ENCODE data around the gene LCP1.
"Not testable (repeated sequence)": the region's sequence is repeated elsewhere in the genome, so short reads cannot be mapped to it uniquely, and the experiment has no call there.

Gene LCP1, protein sequence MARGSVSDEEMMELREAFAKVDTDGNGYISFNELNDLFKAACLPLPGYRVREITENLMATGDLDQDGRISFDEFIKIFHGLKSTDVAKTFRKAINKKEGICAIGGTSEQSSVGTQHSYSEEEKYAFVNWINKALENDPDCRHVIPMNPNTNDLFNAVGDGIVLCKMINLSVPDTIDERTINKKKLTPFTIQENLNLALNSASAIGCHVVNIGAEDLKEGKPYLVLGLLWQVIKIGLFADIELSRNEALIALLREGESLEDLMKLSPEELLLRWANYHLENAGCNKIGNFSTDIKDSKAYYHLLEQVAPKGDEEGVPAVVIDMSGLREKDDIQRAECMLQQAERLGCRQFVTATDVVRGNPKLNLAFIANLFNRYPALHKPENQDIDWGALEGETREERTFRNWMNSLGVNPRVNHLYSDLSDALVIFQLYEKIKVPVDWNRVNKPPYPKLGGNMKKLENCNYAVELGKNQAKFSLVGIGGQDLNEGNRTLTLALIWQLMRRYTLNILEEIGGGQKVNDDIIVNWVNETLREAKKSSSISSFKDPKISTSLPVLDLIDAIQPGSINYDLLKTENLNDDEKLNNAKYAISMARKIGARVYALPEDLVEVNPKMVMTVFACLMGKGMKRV

DNA sequence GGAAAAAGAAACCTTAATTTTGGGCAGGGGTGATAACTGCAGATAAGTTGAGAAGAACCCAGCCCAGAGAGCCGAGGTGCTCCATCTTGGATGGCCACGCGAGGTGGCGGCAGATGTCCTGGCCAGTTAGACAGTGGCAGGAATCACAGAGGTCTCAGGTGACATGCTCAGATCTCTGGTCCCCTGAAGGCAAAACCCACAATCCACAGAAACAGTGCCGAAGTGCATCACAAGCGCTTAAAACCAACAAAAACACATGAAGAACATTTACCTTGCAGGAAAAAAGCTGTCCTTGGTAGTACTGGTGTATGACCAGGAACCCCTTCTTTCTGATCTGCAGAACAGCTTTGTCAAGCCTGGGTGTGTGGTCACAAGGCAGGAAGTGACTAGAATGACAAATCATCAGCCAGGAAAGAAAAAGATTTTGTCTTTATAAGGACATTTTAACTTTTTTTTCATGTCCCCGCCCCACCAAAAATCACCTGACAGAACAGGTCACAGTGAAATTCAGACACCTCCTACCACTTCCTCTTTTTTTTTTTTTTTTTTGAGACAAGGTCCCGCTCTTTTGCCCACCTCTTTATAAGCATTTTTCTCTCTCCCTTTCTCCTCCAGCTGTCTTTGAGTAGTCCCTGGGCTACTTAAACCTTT, at the start of gene LCP1:
LCP1 (minus strand) TSS at position 338 of the 651 bp plus-strand sequence. CDS start 22,515 bp downstream, outside the sequence.
- DNase-seq (ENCODE audit: low spot score): peak; percentile 33

DNA sequence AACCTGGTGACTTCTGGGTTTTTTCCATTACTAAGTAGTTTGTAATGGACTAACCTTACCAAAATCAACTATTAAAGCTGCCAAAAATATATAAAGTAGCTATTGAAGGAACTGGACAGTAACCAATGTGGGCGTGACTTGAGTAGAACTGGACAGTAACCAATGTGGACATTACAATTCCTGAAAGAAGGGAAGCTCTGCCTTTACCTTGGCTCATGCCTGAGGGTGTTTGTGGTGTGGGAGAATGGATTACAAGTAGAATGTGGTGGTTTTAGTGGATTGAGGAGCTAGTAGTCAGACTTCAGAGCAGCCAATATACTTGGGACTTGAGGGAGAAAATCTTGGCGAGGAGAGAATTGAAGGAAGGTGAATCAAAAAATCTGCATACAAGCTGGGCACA, 47.3 kb upstream of the LCP1 start:
- no peak for DNase-seq (ENCODE audit: low spot score)

DNA sequence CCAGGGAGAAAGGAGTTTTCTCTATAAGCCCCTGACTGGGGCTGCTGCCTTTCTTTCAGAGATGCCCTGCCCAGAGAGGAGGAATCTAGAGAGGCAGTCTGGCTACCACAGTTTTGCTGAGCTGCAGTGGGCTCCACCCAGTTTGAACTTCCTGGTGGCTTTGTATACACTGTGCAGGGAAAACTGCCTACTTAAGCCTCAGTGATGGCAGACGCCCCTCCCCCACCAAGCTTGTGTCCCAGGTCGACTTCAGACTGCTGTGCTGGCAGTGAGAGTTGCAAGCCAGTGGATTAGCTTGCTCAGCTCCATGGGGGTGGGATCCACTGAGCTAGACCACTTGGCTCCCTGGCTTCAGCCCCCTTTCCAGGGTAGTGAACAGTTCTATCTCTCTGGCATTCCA, 38.3 kb upstream of the LCP1 start:
- not testable (repeated sequence) for DNase-seq (ENCODE audit: low spot score)

DNA sequence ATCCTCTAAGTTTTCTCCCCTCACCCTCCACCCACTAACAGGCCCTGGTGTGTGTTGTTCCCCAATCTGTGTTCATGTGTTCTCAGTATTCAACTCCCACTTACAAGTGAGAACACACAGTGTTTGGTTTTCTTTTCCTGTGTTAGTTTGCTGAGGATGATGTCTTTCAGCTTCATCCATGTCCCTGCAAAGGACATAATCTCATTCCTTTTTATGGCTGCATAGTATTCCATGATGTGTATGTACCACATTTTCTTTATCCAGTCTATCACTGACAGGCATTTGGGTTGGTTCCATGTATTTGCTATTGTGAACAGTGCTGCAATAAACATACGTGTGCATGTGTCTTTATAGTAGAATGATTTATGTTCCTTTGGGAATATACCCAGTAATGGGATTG, 32.8 kb upstream of the LCP1 start:
- DNase-seq (ENCODE audit: low spot score): not testable (repeated sequence)

DNA sequence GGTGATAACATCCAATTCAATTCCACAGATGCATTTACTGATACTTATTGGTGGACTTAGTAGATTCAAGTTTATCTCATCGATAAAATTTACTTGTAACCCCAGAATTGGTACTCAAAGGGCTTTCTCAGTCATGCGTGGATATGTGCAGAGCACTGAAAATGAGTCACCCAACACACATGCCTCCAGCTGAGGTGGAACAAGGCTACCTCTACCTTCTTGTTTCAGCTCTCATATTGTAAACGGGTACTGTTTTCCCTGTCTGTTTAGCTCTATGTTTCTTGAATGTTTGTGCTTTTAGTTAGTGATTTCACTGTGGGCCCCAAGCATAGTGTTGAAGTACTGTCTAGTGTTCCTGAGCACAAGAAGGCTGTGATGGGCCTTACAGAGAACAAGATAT, 31.3 kb upstream of the LCP1 start:
- DNase-seq (ENCODE audit: low spot score): no peak

DNA sequence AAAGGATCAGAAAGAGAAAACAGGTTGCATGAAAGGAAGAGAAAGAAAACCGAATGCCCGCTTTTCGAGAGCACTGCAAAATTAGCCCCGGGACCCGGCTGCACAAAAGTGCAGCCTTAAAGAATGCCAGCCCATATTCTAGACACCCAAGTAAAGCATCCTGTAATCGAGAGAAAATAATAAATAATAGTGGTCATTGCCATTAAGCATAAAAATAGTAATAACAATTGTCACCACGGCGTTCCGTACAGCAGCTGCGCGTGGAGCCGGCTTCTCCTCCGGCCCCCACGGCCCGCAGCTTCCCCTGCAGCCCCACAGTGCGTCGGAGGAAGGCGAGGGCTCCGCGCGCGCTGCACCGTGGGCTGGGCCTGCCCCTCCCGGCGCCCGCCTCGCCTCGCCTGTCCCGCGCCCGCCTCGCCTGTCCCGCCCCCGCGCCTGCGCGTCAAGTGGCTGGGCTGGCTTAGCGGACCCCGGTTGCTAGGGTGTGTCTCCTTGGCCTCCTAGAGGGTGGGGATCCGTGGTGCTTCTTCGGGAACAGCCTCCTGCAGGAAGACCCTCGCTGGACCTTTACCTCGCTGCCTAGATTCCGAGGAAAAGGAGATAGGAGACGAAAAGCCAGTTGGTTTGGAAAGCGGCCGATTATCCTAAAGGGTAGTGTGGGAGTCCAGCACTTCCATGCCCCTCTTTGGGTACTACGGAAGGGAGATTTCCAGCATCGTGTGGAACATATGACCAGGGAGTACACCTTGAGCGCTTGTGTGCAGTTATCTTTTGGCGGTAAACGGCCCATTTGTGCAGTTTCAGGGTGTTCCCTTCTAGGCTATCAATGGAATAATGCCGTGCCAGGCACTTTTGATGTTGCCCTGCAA, 29.7 kb upstream of the LCP1 start, which contains the start of gene LRRC63:
LRRC63 (plus strand) TSS at position 446 of the 869 bp plus-strand sequence. CDS start 1,107 bp downstream, outside the sequence.
- peak; percentile 42 for DNase-seq (ENCODE audit: low spot score)

DNA sequence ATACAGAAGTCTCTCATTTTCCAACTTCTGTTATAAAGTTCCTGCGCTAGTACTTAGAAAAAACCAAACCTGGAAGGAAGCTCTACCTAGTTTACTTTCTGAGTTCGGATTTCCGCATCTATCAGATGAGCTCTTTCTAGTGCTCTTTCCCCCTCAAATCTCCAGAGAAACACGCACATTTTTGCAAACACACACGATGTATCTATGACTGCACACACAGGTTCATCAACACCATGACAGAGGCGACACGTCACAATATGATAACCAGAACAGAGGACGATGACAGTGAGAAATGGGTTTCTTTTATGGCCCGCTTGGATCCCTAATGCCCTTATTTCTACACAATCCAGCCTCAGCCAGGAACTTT, 29.1 kb upstream of the LCP1 start:
- DNase-seq (ENCODE audit: low spot score): peak; percentile 6

DNA sequence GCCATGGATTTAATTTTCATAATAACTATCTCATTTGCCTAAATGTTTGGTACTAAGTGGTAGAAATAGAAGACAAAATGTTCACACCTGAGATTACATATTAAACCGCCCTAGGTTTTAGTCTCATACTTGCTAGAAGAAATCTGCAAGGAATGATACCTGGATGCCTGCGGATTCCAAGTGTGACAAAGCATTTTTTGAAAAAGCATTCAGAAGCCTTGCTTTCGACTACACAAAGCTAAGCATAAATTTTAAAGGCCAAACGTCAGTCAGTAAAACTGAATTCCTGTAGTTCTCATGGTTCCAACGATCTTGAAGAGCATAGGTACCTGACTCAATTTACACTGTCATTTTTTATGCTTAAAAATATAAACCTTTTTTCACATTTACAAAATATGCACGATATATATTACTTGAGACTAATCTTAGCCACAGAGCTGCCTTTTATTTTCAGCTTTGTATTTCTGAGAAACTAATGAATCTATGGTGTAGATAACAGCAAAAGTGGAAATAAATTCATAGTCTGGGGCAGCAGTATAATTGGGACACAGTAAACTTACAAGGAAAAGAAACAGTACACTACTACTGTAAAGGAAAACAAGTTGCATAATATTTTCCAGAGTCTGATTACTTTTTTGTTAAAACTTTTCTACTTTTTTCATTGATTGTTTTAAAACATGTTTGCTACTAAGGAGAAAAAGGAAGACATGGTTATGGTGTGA, 28.5 kb upstream of the LCP1 start:
- DNase-seq (ENCODE audit: low spot score): no peak

DNA sequence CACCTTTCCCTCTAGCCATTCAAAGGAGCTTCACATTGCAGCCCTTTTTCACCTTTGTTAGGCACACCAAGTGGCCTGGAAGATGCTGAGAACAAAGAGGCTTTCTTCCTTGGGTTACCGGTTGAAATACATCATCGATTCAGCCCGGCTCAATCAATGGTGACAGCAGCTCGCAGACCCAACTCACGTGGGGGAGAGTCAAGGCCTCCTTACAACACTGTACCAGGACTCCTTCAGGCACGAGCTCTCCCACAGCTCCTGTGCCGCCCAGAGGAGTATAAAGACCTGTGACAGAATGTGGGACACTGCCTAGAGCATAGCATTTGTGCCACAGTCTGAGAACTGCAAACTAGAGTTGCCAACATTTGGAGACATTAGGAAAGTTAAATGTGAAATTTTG, 25.9 kb upstream of the LCP1 start:
- DNase-seq (ENCODE audit: low spot score): no peak

DNA sequence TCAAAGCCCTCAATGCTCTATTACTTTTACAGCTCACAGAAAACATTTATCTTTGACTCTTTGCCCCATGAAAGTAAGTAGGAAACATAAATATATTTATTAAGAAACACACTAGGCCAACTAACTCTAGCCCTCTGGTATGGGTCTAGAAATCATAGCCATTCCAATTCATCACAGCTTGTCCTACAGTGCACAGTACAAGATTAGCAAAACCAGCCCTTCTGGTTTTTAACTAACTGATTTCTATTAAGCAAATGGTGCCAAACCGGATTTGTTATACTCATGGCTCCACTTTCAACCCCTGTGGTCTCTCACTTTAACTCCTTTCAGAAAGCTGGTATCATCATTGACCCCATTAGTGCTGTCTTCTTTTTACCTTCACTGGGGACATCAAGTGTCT, 24.2 kb upstream of the LCP1 start:
- DNase-seq (ENCODE audit: low spot score): no peak

DNA sequence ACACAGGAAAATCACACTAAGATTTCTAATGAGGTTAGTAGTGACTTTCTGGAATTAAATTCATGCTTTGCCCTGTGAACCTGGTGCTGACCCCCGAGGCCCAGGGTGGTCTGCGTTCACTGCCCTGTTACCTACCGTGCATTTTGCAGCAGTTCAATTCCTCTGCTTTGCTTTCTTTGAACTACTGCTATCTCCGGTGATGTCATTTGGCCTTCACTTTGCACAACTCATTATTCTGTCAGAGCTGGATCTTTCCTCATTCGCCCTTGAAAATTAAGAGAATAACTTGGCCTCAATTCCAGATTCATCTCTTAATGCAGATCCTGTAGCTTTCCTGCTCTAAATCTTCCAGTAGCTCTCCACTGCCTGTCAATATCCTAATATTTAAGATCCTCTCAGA, 21.0 kb upstream of the LCP1 start:
- no peak for DNase-seq (ENCODE audit: low spot score)

DNA sequence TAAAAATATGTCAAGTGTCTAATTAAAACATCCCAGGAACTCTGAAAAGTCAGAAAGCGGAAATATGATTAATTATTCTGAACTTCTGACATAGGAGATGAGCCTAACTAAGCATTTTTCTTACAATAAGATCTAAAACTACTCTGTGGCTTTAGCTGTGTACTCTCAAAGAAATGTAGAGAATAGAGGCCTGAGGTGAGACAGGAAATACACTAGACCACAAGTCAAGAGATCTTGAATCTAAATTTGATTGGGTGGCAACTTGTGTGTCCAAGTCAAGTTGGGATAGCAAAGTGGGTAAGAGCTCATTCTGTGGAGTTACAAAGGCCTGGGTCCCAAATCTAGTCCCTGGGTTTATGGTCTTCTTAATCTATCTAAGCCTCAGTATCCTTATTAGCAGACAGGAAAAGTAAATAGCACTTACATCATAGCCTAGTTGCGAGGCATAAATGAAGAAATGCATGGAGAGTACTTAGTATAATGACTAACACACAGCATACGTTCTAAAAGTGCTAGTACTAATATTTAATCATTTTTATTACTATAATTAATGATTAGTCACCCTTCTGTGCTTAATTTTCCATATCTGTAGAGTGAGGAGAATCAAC, 20.3 kb upstream of the LCP1 start:
- DNase-seq (ENCODE audit: low spot score): no peak

DNA sequence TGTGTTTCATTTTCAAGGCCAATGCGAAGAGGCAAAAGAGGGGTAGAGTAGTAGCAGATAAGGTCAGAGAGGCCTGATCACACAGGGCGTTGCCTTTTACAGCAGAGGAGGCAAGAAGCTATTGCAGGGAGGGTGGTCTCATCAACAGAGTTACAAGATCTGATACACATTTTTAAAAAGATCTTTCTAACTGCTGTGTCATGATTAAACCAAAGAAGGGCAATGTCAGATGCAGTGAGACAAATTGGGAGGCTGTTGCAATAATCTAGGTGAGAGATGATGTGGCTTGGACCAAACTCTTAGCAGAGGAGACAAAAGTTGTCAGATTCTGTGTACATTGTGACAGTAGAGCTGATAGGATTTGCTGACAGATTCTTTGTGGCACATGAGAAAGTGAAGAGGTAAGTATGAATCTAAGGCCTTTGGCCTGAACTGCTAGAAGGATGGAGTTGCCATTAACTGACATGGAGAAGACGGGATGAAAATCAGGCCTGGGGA, 16.8 kb upstream of the LCP1 start:
- DNase-seq (ENCODE audit: low spot score): no peak

DNA sequence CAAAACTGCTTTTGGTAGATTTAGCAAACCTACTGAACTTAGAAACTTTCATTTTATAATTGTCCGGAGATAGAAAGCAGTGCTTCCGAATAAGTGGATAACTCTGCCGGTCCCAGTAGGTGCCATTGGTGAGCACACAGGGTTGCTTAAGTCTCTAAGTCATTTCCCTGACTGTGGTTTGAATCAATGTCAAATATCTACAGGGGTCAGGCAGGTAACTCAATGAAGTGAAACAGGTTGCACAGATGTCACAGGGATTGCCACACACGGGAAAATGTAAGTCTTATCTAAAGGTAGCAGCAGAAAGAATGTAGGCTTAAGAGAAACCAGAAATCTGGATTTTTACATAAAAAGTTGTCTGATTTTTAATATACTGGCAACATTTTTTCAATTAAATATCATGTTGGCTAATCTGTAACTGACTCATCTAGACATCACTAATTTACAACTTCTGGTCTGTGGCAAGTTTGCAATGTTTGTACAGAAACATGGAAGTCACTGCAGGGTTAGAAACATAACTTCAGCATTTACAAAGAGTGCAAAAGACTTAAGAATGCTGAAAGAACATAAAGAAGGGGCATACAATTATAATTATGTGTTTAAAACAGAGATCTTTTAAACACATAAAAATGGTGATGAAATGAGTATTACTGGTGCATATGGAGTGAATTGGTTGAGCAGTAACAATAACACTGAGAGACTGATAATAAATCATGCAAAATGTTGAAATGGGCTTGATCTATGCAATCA, 15.5 kb upstream of the LCP1 start:
- DNase-seq (ENCODE audit: low spot score): no peak

DNA sequence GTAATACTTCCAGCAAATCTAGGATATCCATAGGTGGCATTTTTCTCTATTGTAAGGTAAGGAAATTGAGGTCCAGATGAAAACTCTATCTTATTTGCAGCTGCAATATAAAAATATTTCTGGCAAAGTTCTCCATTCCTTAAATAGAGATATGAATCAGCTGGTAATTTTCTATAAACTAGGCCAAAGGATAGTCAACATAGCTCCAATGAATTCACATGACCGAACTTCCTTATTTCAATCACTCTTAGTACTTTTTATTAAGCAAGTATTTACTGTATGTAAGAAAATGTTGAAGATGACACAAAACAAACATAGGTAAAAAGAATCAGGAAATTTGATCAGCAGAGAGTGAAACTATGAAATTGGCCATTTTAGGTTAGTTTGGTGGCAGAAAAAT, 13.0 kb upstream of the LCP1 start:
- DNase-seq (ENCODE audit: low spot score): no peak

DNA sequence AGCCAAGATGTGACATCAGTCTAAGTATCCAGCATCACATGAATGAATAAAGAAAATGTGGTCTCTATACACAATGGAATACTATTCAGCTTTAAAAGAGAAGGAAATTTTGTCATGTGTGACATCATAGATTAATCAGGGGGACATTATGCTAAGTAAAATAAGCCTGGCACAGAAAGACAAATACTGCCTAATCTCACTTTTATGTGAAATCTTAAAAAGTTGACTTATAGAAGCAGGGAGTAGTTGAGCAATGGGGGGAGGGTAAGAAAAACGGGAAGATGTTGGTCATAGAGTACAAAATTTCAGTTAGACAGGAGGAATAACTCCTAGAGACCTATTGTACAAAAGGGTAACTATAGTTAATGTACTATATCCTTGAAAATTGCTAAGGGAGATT, 10.4 kb upstream of the LCP1 start:
- no peak for DNase-seq (ENCODE audit: low spot score)

DNA sequence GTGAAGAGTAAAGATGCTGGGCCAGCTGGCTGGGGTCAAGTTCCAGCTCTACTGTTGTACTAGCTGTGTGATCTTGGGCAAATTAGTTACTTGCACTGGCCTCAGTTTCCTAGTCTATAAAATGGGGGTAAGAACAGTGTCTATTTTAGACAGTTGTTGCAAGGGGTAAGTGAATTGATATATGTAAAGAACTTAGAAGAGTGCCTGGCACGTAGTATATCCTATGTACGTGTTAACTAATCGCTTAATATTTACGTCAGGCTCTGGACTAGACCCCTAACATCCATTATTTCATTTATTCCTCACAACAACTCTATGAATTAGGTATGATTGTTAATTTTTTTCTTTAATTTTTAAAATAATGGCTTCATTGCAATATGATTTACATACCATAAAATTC, 3.7 kb upstream of the LCP1 start:
- DNase-seq (ENCODE audit: low spot score): no peak

DNA sequence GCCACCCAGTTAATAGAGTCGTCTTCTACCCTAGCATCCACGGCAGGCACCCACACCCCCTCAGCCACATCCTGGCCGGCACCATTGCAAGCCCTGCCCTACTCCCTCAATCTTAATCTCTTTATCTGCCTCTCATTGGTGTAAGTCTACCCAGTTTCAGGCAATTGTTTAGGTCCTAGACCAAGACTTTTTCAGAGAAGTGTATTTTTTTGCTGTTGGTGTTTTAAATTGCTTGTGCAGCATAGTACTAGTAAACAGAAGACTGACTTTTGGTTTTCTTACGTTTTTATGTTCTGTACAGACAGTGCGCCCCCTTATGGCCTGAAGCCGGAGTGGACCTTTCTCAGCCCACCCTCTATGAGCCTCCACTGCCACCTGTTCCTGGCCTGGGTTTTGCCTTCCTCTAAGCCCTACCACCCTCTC, 2.3 kb upstream of the LCP1 start:
- no peak for DNase-seq (ENCODE audit: low spot score)

DNA sequence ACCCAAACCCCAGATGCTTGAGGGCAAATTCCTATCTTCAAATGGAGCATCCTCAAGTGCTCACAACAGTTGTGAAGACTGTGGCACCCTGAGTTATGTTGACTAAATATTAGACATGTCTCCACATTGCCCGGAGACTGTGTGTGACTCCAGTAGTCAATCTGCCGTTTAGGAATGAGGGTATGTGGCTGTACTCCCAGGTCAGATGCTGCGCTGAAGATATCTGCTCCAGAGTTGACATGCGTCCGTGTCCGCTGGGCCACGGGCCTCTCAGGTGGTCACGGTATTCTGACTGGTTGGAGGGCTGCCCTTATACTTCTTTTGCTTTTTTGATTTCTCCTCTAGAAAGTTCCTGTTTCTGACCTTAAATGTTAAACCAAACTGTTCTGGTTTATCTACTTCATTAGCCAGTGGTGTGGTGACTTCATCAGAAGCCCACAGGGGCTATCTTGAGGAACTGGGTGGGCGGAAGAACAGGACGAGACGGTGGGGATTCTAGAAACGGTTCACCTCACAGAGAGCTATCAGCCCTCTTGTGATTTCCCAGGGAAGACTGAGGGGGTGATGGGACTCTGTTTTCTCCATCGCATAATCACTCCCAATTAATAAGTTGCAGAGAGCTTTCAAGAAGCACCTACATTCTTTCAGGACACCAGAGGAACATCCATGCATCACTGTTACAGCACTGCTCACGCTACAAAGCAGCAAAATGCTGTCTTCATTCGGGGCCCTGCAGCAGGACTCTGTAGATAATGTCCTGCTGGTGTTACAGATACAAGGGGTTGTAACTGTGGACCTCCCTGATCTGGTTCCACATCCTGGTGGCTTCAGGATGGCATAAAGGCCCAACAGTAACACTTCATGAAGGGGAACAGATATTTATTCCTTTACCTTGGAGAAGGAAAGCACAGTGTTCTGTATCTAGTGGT, 1.3 kb upstream of the LCP1 start:
- DNase-seq (ENCODE audit: low spot score): no peak

Measured in kidney capillary endothelial cell (primary cell).